Measurements from ENCODE around the gene TUBGCP2. TPM values are rescaled to one million over a fixed set of nuclear protein-coding genes. Genes with fewer than 3 reads are reported as not detected.

The TUBGCP2 gene
- total and polyA plus RNA-seq, 2 experiments from 2014 or later, result 39.7 to 53.9 TPM

- H2AFZ ChIP-seq, result no peak overlapping the region
- WGBS, 2 experiments (ENCODE audit: low coverage in 1 of 2, low lambda C conversion rate in 2 of 2, missing lambda C conversion rate in 2 of 2), result 92 to 94% methylated on average over 9 of the region's 9 CpGs
- no peak overlapping the region for H3K4me2 ChIP-seq (ENCODE audit: unreplicated experiment)
- no peak for DNase-seq
- no peaks in the 10 kb centered on the region for H3K9me2 ChIP-seq (ENCODE audit: insufficient read depth)
- H3K4me3 ChIP-seq, result no peak overlapping the region
- no peaks in the 10 kb centered on the region for H3K9me3 ChIP-seq (ENCODE audit: low read depth)
- no peaks in the 10 kb centered on the region for H3K36me3 ChIP-seq (ENCODE audit: low read depth)
- H3K79me2 ChIP-seq (ENCODE audit: insufficient read depth), result peaks cover 7% of the 10 kb centered on the region
- in situ Hi-C loops (cut with MboI), result no loop called here
- H3F3A ChIP-seq (ENCODE audit: insufficient read depth), result 0 out of 2 replicates have a peak, but pooled peaks cover 5% of the 10 kb centered on the region
- no peaks in the 10 kb centered on the region for H3K4me1 ChIP-seq (ENCODE audit: insufficient read depth)
- no peaks in the 10 kb centered on the region for H4K20me1 ChIP-seq (ENCODE audit: insufficient read depth)
- H3K27ac ChIP-seq, result no peak overlapping the region
- no peak for TF ChIP-seq EZH2 (IDR thresholded peaks at IDR 0.05; ENCODE audit: insufficient read depth, poor library complexity, severe bottlenecking)
- TF ChIP-seq EZH2phosphoT487 (IDR thresholded peaks at IDR 0.05; ENCODE audit: insufficient read depth, low read depth), result no peak
- no peaks in the 10 kb centered on the region for H3K27me3 ChIP-seq (replicated peaks; ENCODE audit: insufficient read depth)
- no peak overlapping the region for H3K9ac ChIP-seq
These were observed 4.1 kb upstream of the TUBGCP2 start for GRCh38 chr10:133312769-133313145.

GRCh38 chr10:133312016-133312768 lies 3.5 kb upstream of the TUBGCP2 start:
- WGBS, 2 experiments (ENCODE audit: low coverage in 1 of 2, low lambda C conversion rate in 2 of 2, missing lambda C conversion rate in 2 of 2), result 91 to 92% methylated on average over 22 to 23 of the region's 23 CpGs
- Histone ChIP-seq H3K27me3 (replicated peaks; ENCODE audit: insufficient read depth) (no peaks in the 10 kb centered on the region), H2AFZ (no peak overlapping the region), H3K9me2 (ENCODE audit: insufficient read depth) (no peaks in the 10 kb centered on the region), H3K27ac (no peak overlapping the region), H3K4me3 (no peak overlapping the region), H4K20me1 (ENCODE audit: insufficient read depth) (no peaks in the 10 kb centered on the region; the same call in 1 of the 2 replicates), H3K36me3 (ENCODE audit: low read depth) (no peaks in the 10 kb centered on the region), H3K4me2 (ENCODE audit: unreplicated experiment) (no peak overlapping the region), H3K9ac (no peak overlapping the region), H3K9me3 (ENCODE audit: low read depth) (no peaks in the 10 kb centered on the region), H3F3A (ENCODE audit: insufficient read depth) (0 out of 2 replicates have a peak, but pooled peaks cover 8% of the 10 kb centered on the region), H3K79me2 (ENCODE audit: insufficient read depth) (peaks cover 13% of the 10 kb centered on the region), H3K4me1 (ENCODE audit: insufficient read depth) (peaks cover 5% of the 10 kb centered on the region)
- no peak for TF ChIP-seq EZH2 (IDR thresholded peaks at IDR 0.05; ENCODE audit: insufficient read depth, poor library complexity, severe bottlenecking)
- in situ Hi-C loops (cut with MboI), result no loop called here
- no peak for DNase-seq

GRCh38 chr10:133311570-133311969 lies 2.9 kb upstream of the TUBGCP2 start:
- no peaks in the 10 kb centered on the region; the same call in 1 of the 2 replicates for H4K20me1 ChIP-seq (ENCODE audit: insufficient read depth)
- no peak for TF ChIP-seq EZH2phosphoT487 (IDR thresholded peaks at IDR 0.05; ENCODE audit: insufficient read depth, low read depth)
- no peak for TF ChIP-seq EZH2 (IDR thresholded peaks at IDR 0.05; ENCODE audit: insufficient read depth, poor library complexity, severe bottlenecking)
- in situ Hi-C loops (cut with MboI), result no loop called here

GRCh38 chr10:133310789-133311188 lies 2.1 kb upstream of the TUBGCP2 start:
- H3K9me2 ChIP-seq (ENCODE audit: insufficient read depth), result no peaks in the 10 kb centered on the region
- H3K27me3 ChIP-seq (replicated peaks; ENCODE audit: insufficient read depth), result no peaks in the 10 kb centered on the region
- peaks cover 11% of the 10 kb centered on the region for H3K4me1 ChIP-seq (ENCODE audit: insufficient read depth)
- H3K9ac ChIP-seq, result no peak overlapping the region
- peaks cover 27% of the 10 kb centered on the region for H3K79me2 ChIP-seq (ENCODE audit: insufficient read depth)
- no peaks in the 10 kb centered on the region for H3K36me3 ChIP-seq (ENCODE audit: low read depth)
- H3K27ac ChIP-seq, result no peak overlapping the region
- WGBS, 2 experiments (ENCODE audit: low coverage in 1 of 2, low lambda C conversion rate in 2 of 2, missing lambda C conversion rate in 2 of 2), result 88 to 89% methylated on average over 8 of the region's 8 CpGs
- DNase-seq, result no peak
- H3F3A ChIP-seq (ENCODE audit: insufficient read depth), result 0 out of 2 replicates have a peak, but pooled peaks cover 10% of the 10 kb centered on the region
- H3K9me3 ChIP-seq (ENCODE audit: low read depth), result no peaks in the 10 kb centered on the region
- in situ Hi-C loops (cut with MboI), result no loop called here
- H3K4me3 ChIP-seq, result no peak overlapping the region
- H3K4me2 ChIP-seq (ENCODE audit: unreplicated experiment), result no peak overlapping the region
- no peak overlapping the region for H2AFZ ChIP-seq
- TF ChIP-seq EZH2phosphoT487 (IDR thresholded peaks at IDR 0.05; ENCODE audit: insufficient read depth, low read depth) (no peak), EZH2 (IDR thresholded peaks at IDR 0.05; ENCODE audit: insufficient read depth, poor library complexity, severe bottlenecking) (no peak)
- no peaks in the 10 kb centered on the region; the same call in 1 of the 2 replicates for H4K20me1 ChIP-seq (ENCODE audit: insufficient read depth)

More at GRCh38 chr10:133311570-133311969, 2.9 kb upstream of the TUBGCP2 start:
- Histone ChIP-seq H3K9me3 (ENCODE audit: low read depth) (no peaks in the 10 kb centered on the region), H3K4me2 (ENCODE audit: unreplicated experiment) (no peak overlapping the region), H3K9ac (no peak overlapping the region), H3K27me3 (replicated peaks; ENCODE audit: insufficient read depth) (no peaks in the 10 kb centered on the region), H3F3A (ENCODE audit: insufficient read depth) (0 out of 2 replicates have a peak, but pooled peaks cover 10% of the 10 kb centered on the region), H2AFZ (no peak overlapping the region), H3K27ac (no peak overlapping the region), H3K9me2 (ENCODE audit: insufficient read depth) (no peaks in the 10 kb centered on the region), H3K4me3 (no peak overlapping the region), H3K36me3 (ENCODE audit: low read depth) (no peaks in the 10 kb centered on the region), H3K79me2 (ENCODE audit: insufficient read depth) (peaks cover 19% of the 10 kb centered on the region), H3K4me1 (ENCODE audit: insufficient read depth) (peaks cover 11% of the 10 kb centered on the region)
- no peak for DNase-seq
- WGBS, 2 experiments (ENCODE audit: low coverage in 1 of 2, low lambda C conversion rate in 2 of 2, missing lambda C conversion rate in 2 of 2), result 80 to 87% methylated on average over 8 to 10 of the region's 10 CpGs

Measured in GM23248 (cell line).